HG02678 (cell line): ENCODE results near the gene ARID1B.

Experiments used
- ATAC-seq: cut with Tn5 transposase; IDR thresholded peaks from one replicate; pipeline ENCODE4 v1.9.1; 2021; ENCODE audit warnings: mild to moderate bottlenecking, moderate library complexity; ENCODE audit not compliant: unreplicated experiment

Gene ARID1B

GRCh38 chr6:157089851-157090250 is 312.7 kb downstream of the ARID1B start:
- no peak for ATAC-seq

- no peak for ATAC-seq
Observed at GRCh38 chr6:157090736-157091135, 313.6 kb downstream of the ARID1B start.

GRCh38 chr6:157091243-157091642 is 314.1 kb downstream of the ARID1B start:
- ATAC-seq: no peak

GRCh38 chr6:157091856-157092460 is 314.8 kb downstream of the ARID1B start:
- no peak for ATAC-seq

GRCh38 chr6:157092736-157093135 is 315.6 kb downstream of the ARID1B start:
- ATAC-seq: no peak

GRCh38 chr6:157093536-157093935 is 316.4 kb downstream of the ARID1B start:
- ATAC-seq: no peak

GRCh38 chr6:157094038-157094437 is 316.9 kb downstream of the ARID1B start:
- peak; percentile 62 for ATAC-seq

GRCh38 chr6:157095084-157095483 is 317.9 kb downstream of the ARID1B start:
- ATAC-seq: no peak

- ATAC-seq: no peak
Observed at GRCh38 chr6:157095569-157095968, 318.4 kb downstream of the ARID1B start.

- ATAC-seq: no peak
Observed at GRCh38 chr6:157096105-157096504, 318.9 kb downstream of the ARID1B start.

- ATAC-seq: no peak
Observed at GRCh38 chr6:157096522-157096921, 319.3 kb downstream of the ARID1B start.

GRCh38 chr6:157097255-157097955 is 320.2 kb downstream of the ARID1B start:
- ATAC-seq: no peak

GRCh38 chr6:157098999-157099398 is 321.8 kb downstream of the ARID1B start:
- no peak for ATAC-seq

GRCh38 chr6:157099912-157100593 is 322.9 kb downstream of the ARID1B start:
- peak; percentile 99 for ATAC-seq

- ATAC-seq: no peak
Observed at GRCh38 chr6:157101166-157101565, 324.0 kb downstream of the ARID1B start.

- ATAC-seq: no peak
Observed at GRCh38 chr6:157104803-157105202, 327.6 kb downstream of the ARID1B start.

- no peak for ATAC-seq
Observed at GRCh38 chr6:157106487-157106886, 329.3 kb downstream of the ARID1B start.

- no peak for ATAC-seq
Observed at GRCh38 chr6:157107571-157107914, 330.4 kb downstream of the ARID1B start.

GRCh38 chr6:157107915-157108651 is 330.9 kb downstream of the ARID1B start:
- ATAC-seq: no peak

- no peak for ATAC-seq
Observed at GRCh38 chr6:157108923-157109322, 331.7 kb downstream of the ARID1B start.

- no peak for ATAC-seq
Observed at GRCh38 chr6:157110607-157111006, 333.4 kb downstream of the ARID1B start.

- no peak for ATAC-seq
Observed at GRCh38 chr6:157113389-157113788, 336.2 kb downstream of the ARID1B start.
